Measurements from ENCODE around the gene GNB1L.
"Not testable (repeated sequence)": the region's sequence is repeated elsewhere in the genome, so short reads cannot be mapped to it uniquely, and the experiment has no call there.

GNB1L gene

DNA sequence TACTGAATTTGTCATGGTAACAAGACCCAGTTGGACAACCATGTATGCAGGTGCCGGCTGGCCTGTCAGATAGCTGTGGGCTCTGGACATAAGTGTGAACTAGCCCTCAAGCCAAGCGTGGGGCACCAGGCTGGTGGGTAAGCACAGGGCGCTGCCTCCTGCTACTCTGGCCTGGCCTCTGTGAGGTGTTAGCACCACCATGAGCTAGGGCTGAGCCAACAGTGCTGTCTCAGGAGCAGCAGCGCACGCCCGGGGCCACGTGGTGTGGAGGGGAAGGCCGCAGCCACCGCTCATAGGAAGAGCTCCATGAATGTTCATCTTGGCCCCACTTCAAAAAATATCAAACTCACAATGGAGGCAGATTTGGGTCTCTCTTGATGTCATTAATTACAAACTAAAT, 35.3 kb upstream of the GNB1L start:
- no peak for DNase-seq (ENCODE audit: low read depth in 2 of 2, low spot score in 1 of 2)

DNA sequence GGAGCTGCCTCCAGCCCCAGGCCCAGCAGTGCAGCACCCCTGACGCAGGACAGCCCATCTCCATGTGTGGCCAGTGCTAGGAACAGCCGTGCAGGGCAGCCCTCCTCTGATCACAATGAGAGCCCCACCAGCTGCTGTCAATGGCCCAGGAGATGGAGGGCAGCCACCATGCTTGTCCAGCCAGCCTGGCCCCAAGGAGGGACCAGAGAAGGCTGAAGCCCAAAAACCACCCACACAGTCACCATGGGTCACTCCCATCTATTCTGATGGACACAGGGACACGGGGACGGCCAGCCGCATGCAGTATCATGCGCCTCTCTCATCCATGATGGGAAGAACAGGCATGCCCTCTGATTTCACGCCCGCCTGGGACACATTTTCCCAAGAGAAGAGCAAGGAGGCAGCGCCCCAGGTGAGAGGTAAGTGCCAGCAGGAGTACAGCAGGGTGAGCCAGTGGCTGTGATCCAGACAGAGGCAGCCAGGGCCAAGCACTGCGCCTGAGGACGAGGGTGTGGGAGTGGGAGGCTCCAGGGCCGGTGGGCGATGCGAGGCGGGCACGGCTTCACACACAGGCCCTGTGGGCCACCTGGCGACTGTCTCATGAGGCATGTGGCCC, 33.6 kb upstream of the GNB1L start:
- no peak for DNase-seq (ENCODE audit: low read depth in 2 of 2, low spot score in 1 of 2)

DNA sequence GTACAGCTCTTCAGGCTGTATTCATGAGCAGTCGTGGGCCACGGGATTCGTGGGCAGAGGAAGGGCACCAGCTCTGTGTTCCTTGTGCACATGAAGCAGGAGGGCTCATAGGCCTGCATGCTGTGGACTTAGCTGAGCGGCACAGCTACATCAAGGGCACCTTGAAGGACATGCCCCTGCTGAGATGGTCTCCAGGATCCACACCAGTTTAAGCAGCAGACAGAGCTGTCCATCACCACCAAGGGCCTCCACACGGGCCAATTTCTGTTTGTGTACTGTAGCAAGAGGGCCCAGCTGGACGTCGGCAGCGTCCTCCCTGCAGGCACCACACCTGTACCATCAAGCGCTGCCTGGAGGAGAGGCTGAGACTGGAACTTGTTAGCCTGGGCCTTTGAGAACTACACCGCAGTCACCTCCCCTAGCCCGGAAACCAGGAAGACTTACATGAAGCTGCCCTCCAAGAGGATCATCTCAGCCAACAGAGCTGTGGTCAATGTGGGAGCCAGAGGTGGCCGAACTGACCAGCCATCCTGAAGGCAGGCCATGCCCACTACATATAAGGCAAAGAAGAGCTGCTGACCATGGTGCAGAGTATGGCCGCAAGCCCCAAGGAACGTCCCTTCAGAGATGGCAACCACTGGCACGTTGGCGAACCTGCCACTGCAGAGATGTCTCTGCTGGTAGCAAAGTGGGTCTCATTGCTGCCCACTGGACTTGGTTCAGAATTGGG, 32.7 kb upstream of the GNB1L start:
- DNase-seq (ENCODE audit: low read depth in 2 of 2, low spot score in 1 of 2) = no peak

DNA sequence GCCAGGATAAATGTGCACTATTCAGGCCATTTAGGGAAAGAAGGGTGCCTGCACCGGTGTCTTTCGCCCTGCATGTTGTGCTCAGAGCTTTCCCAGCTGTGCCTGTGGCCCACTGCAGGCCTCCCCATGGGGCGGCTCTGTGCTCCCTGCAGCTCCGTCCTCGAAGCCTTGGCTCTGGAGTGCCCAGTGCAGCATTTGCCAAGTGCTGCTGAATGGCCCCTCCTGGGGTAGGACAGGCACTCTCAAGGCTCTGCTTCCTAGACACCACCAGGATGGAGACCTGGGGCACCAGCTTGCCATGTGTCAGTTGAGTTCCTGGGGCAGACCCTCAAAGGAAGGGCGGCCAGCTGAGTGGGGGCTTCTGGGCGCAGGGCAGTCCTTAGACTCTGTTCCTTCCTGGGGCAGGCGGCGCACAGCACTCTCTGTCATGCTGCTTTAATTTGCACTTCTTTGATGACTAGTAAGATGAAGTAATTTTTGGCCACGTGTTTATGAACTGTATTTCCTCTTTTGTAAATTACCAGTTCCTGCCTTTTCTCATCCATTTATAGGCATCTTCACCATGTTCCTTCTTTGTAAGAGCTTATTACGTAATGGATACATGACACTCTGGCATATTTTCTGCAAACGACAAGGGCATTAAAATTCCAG, 32.1 kb upstream of the GNB1L start:
- no peak for DNase-seq (ENCODE audit: low read depth in 2 of 2, low spot score in 1 of 2)

DNA sequence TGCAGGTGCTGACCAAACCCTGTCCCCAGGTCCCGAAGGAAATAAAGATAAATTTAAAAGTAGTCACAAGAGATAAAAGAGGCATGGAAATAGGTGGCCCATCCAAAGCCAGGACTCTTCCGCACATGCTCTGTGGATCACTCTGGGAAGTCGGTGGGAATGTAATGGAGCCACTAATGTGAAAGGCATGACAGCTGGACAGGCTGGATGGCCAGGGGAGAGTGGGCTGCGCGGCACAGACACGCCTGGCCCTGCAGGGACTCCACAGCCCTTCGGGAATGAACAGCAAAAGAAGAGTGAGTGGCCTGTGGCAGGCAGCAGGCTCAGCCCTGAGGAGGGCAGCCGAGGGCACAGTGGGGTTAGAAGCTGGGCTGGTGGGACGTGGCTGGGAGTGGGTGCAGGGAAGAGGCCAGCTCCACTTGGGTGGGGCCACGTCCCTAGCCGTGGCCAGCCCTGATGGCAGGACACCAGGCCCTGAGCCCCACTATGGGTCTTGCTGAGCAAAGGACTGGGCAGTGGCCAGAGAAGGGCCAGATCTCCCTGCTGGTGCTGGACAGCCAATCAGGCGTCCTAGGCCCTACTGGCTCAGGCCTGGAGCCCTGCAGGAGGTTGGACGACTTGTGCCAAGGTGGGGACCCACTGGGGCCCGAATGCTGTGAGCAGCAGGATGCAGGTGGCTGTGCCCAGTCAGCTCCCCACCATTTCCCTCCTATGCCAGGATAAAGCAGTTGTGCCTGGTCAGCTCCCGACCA, 31.3 kb upstream of the GNB1L start:
- no peak for DNase-seq (ENCODE audit: low read depth in 2 of 2, low spot score in 1 of 2)

GRCh38 chr22:19884954-19885751, 30.5 kb upstream of the GNB1L start:
- no peak for DNase-seq (ENCODE audit: low read depth in 2 of 2, low spot score in 1 of 2)

DNA sequence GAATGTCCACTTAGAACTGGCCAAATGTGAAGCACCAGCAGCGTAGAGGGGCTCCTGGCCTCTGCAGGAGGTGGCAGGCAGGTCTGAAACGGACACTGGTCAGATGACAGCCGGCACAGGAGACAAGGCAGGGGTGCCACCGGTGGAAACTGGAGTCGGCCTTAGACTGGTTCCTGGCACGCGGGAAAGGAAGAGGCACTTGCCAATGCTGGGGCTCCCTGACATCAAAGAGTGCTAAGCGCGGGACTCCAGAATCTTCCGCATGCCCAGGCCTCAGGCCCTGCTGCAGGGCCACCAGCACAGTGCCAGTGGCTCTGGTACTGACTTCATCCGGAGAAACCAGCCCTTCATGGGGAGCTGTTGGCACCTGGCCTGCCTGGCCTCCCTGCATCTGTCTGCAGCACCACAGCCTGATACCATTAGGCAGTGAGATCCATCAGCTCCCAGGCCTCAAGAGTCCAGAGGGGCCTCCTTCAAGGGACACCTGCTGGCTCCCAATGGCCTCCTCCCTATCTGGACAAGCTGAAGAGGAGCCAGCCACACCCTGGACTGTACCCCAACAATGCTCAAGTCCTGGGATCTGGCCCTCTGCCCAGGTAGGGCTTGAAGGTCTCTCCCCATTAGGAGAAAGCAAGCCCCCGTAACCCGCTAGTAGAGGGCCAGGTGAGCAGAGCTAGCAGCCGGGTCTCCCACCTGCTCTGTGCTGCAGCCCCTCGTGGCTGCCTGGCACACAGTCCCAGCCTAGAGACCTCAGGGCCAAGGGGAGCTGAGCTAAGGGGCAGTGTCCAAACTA, 29.7 kb upstream of the GNB1L start:
- no peak for DNase-seq (ENCODE audit: low read depth in 2 of 2, low spot score in 1 of 2)

DNA sequence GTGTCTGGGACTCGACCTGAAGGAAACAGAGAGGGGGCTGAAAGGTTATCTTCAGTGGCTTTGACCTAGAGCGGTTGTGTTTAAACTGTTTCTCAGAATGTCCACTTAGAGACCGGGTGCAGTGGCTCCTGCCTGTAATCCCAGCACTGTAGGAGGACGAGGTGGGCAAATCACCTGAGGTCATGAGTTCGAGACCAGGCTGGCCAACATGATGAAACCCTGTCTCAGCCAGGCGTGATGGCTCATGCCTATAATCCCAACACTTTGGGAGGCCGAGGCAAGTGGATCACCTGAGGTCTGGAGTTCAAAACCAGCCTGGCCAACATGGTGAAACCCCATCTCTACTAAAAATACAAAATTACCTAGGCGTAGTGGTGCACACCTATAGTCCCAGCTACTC, 28.8 kb upstream of the GNB1L start:
- not testable (repeated sequence) for DNase-seq (ENCODE audit: low read depth in 2 of 2, low spot score in 1 of 2)

DNA sequence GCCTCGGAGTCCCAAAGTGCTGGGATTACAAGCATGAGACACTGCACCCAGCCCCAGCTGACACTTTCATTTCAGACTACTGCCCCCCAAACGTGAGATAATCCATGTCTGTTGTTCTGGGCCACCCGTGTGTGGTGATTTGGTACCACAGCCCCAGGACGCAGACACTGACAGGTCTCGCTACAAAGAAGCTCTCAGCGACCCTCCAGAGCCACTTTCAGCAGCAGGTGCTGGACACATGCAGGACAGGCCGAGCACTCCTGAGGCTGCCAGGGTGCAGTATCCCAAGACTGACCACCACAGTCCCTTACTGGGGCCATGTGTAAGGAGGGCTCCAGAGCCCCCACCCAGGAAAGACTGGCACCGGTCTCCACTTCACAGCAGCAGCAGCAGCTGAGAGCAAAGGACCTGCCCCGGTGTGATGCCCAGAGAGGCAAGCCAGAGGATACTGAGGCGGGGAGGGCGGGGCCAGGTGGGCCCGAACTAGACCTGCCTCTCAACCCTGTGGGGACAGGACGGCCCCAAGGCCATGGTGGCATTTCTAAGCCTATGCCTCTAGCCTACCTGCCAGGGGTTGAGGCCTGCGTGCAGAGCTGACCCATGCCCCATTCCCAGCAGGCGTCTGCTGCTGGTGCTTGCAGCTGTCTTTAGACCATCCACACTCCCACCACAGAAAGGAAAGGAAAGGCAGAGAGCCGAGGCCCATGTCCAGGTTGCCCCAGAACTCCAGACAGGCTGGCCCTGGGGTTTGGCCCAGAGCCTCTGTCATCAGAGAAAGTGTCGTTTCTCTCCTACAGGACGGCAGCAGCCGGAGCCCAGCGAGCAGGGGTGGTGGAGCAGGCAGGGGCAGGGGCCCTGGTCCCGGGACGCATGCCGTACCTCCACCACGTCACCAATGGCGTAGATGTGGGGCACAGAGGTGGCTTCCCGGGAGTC, 28.0 kb upstream of the GNB1L start:
- DNase-seq (ENCODE audit: low read depth in 2 of 2, low spot score in 1 of 2) = no peak

DNA sequence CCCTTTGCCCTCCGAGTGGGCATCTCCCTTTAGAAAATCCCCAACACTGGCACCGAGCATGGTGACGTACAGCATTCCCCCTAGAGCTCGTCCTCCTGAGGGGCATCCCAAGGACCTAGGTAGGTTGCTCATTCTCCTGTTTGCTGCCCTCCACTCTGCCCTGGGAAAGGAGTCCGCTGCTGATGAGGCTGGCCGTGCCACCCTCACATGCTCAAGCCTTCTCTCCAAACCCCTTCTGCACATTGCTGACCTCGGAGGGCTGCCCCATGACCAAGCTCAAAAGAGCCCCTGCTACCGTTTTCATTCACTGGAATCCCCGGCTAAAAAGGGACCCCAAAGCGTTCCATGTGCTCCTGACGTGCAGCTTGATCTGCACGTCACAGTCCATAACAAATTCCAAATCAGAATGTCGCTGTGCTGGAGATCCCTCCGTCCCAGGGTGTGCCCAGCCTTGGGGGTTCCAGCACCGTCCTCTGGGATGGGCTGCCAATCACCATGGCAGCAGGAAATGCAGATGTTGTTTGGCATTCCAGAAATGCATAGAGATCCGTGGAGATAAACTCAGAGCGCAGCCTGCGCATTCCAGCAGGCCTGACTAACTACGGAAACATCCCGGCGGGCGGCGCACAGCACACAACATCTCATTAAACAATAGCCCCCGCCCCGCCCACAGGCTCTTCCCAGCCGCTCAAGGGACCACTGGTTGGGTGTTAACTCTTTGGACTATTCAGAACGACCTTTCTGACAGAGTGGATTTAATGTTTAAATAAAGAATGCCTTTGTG, 26.3 kb upstream of the GNB1L start:
- DNase-seq (ENCODE audit: low read depth in 2 of 2, low spot score in 1 of 2) = no peak

DNA sequence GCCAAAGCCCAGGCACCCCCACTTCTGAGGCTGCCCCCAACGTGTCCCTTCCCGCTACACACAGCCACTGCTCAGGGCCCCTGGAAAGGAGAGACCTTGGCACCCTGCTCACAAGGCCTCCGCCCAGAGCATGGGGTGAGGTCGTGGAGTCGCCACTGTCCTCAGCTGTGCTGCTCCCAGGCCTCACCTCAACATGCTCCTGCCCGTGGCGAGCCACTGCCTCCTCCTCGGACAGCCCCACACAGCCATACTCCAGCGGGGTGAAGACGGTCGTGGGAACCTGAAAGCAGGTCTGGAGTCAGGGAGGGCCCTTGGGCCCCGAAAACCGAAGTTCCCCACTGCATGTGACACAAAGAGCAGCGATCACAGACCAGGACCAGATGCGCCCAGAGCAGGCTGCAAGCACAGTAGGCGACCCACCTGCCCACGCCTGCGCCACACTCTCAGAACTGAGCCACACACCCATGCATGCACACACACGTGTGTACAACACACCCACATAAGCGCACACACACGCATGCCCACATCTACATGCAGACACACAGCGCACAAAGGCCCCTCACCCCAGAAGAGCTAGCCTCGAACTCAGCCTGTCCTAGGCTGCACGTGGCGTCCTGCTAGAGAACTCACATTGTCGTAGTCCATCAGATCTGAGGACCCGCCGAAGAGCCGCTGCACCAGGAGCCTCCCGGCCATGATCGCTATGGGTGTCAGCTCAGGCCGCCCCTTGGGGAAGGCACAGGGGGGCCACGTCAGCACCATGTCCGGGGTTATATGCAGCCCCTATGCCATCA, 25.5 kb upstream of the GNB1L start:
- no peak for DNase-seq (ENCODE audit: low read depth in 2 of 2, low spot score in 1 of 2)

DNA sequence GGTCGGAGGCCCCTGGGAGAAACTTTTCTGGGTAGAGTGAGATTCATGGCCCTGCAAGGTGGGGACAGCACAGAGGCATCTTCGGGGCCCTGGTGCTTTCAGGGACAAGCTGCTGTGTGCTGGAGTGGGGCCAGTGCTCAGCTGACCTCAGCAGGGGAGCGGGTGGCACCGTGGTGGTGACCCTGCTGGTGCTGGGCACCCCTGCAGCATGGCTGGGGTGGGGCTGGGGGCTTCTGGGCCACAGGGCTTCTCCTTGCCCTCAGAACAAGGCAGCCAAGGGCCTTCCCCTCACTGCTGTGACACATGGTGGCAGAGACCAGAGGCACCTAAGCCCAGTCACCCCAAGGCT, 24.9 kb upstream of the GNB1L start:
- DNase-seq (ENCODE audit: low read depth in 2 of 2, low spot score in 1 of 2) = no peak

- DNase-seq (ENCODE audit: low read depth in 2 of 2, low spot score in 1 of 2) = no peak
These were observed 24.5 kb upstream of the GNB1L start for GRCh38 chr22:19879246-19879570.

GRCh38 chr22:19878461-19879245, 24.0 kb upstream of the GNB1L start:
- no peak for DNase-seq (ENCODE audit: low read depth in 2 of 2, low spot score in 1 of 2)

DNA sequence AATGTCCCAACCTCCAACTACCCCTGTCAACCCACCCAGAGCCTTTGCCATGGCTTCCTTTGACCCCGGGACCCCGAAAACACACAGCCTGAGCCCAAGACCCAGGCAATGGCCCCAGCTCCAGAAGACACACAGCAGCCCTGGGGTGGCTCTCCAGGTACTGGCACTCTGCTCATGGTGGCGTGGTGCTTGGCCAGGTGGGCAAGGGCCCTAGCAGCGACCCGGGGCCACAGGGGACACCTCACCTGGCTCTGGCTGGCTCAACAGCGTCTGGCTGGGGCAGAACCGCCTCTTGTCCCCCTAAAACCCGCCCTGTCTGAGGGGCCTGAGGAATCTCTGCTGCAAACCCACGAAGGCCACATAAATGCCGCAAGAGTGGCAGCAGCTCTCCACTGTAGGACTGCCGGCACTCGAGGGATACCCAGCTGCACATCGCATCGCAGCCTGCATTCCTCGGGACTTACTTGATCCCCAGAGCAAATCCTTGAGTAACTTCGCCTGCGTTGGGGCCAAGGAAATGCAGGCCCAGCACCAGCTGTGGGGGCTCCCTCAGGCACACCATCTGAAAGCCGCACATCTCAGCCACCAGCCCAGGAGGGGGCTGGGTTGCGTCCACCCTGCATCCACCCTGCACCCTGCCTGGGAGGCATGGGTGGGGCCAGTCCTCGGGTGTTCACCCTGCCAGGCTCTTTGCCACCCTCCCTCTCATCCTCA, 23.1 kb upstream of the GNB1L start:
- DNase-seq (ENCODE audit: low read depth in 2 of 2, low spot score in 1 of 2) = no peak

- DNase-seq (ENCODE audit: low read depth in 2 of 2, low spot score in 1 of 2) = no peak
These were observed 22.4 kb upstream of the GNB1L start for GRCh38 chr22:19876941-19877625.

Data from stimulated activated CD8-positive, alpha-beta memory T cell treated with anti-CD3 and anti-CD28 coated beads, Interleukin-4, amount 100 ng/mL, for 4 hours (primary cell).